Epithelial cell of esophagus (primary cell): ENCODE results near the gene ZNF600.
"Not testable (repeated sequence)": the region's sequence is repeated elsewhere in the genome, so short reads cannot be mapped to it uniquely, and the experiment has no call there.

ENCODE experiments used
- DNase-seq: peaks from one replicate; pipeline ENCODE4 v3.0.0; 2010; ENCODE audit warnings: low read depth
- H3K4me3 ChIP-seq: 2 replicates; pipeline ENCODE4 v1.5.1; 2011; ENCODE audit warnings: mild to moderate bottlenecking, low read length, control low read depth
- CTCF ChIP-seq: IDR thresholded peaks from 2 replicates; pipeline ENCODE4 v1.5.1; 2011; ENCODE audit warnings: low read depth, mild to moderate bottlenecking, low read length, control low read depth, inconsistent platforms; ENCODE audit not compliant: insufficient read depth; ENCODE audit errors: missing control alignments

The ZNF600 gene

GRCh38 chr19:52734331-52734892 lies 52.2 kb downstream of the ZNF600 start:
- peak; percentile 14 for DNase-seq
- H3K4me3 ChIP-seq, result peak overlapping the region; percentile 93
- no peak for TF ChIP-seq CTCF

DNA sequence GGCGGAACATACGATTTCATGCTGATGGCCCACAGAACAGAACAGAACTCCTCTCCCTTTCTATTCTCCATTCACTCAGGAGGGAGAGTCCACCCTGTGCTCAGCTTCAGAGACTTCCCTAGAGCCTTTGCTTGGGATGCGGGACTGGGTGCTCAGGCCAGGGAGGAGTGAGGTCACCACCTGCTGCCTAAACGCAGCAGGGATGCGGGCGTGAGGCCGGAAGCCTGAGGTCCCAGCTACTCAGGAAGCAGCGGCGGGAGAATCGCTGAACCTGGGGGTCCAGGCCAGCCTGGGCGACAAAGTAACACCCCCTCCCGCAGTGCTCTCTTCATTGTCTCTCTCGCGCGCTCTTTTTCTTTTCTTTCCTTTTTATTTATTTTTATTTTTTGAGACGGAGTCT lies 60.5 kb downstream of the ZNF600 start:
- not testable (repeated sequence) for H3K4me3 ChIP-seq, DNase-seq

DNA sequence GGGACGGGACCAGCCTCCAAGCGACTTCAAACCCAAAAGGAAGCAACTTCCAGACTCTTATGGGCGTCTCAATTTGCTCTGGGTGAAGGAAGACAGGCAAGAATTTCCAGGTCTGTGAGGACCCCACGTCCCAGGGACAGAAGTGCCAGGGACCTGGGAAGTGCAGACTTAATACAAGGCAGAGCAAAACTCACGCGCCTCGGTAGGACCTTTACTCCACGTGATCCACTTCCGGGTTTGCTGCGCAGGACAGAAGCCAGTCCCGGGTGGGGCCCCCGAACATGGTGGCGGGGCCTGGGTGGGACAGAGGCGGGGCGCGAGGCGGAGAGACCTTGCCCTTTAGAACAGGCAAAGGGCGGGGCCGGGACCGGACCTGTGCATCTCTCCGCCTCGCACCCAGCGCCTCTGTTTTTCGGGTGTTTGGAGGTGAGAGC lies 61.0 kb downstream of the ZNF600 start:
- no peak for DNase-seq
- no peak for TF ChIP-seq CTCF
- H3K4me3 ChIP-seq, result no peak overlapping the region

GRCh38 chr19:52724701-52725514 lies 61.7 kb downstream of the ZNF600 start:
- no peak for TF ChIP-seq CTCF
- no peak for DNase-seq
- no peak overlapping the region for H3K4me3 ChIP-seq

DNA sequence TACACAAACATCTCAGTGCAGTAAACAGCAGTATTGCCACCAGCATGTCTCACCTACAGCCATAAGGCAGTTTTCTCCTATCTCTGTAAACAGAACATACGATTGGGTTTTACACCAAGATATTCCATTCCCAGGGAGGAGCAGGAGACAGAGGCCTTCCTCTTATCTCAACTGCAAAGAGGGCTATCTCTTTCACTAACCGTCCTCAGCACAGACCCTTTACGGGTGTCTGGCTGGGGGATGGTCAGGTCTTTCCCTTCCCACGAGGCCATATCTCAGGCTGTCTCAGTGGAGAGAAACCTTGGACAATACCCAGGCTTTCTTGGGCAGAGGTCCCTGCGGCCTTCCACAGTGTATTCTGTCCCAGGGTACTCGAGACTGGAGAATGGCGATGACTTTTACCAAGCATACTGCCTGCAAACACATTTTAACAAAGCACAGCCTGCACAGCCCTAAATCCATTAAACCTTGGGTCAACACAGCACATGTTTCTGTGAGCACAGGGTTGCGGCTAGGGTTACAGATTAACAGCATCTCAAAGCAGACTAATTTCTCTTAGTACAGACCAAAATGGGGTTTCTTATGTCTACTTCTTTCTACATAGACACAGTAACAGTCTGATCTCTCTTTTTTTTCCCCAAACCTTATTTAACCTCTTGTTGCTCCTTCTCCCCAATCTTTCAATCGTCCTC lies 62.5 kb downstream of the ZNF600 start:
- DNase-seq, H3K4me3 ChIP-seq: not testable (repeated sequence)

DNA sequence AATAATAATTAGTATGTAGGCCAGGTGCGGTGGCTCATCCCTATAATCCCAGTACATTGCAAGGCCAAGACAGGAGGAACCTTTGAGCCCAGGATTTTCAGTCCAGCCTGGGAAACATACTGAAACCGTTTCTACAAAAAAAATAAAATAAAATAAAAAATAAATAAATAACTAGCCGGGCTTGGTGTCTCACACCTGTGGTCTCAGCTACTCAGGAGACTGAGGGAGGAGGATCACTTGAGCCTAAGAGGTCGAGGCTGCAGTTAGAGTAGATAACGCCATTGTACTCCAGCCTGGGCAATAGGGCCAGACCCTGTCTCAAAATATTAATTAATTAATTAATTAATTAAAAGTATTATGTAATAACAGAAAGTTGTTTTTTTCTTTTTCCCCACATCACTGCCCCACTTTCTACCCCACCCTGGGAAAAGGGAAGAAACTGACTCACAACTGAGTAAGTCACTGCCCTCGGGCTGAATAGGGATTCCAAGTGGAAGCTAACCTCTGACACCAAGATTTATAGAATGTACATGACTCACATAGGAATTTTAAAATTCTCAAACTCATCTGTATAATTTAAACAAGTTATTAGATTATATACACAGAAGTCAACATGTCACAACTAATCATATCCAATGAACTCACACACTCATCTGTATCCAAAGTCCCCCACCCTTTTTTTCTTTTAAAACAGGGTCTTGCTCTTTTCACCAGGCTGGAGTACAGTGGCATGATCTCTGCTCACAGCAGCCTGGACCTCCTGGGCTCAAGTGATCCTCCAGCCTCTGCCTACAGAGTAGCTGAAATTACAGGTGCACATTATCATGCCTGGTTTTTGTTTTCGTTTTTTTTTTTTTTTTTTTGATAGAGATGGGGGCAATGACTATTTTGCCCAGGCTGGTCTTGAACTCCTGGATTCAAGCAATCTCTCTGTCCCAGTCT lies 64.3 kb downstream of the ZNF600 start:
- TF ChIP-seq CTCF, result no peak
- DNase-seq, result peak; percentile 98
- H3K4me3 ChIP-seq, result no peak overlapping the region

DNA sequence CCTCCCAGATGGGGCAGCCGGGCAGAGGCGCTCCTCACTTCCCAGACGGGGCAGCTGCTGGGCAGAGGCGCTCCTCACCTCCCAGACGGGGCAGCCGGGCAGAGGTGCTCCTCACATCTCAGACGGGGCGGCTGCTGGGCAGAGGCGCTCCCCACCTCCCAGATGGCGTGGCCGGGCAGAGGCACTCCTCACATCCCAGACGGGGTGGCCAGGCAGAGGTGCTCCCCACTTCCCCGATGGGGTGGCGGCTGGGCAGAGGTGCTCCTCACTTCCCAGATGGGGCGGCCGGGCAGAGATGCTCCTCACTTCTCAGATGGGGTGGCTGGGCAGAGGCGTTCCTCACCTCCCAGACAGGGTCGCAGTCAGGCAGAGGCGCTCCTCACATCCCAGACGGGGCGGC lies 66.0 kb downstream of the ZNF600 start:
- DNase-seq, H3K4me3 ChIP-seq: not testable (repeated sequence)

- DNase-seq, result no peak
- no peak for TF ChIP-seq CTCF
- H3K4me3 ChIP-seq, result no peak overlapping the region
These were observed 70.1 kb downstream of the ZNF600 start for GRCh38 chr19:52716522-52716921.

- DNase-seq, result peak; percentile 36
- H3K4me3 ChIP-seq, result not testable (repeated sequence)
These were observed 70.7 kb downstream of the ZNF600 start for GRCh38 chr19:52715902-52716301.

DNA sequence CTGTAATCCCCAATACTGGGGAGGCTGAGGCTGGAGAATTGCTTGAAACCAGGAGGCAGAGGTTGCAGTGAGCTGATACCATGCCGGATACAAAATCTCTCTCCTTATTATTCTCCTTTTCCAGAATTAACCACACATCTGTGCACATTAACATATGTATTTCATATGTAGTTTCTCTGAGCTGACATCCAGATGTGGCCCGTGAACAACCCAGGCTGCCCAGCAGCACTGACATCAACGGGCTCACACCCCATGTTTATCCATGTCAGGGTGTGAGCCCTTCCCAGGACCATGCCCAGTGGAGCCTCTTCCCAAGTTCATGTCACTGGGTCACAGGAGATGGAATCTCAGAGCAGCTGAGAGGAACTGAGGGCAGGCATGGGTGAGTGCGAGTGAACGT lies 71.3 kb downstream of the ZNF600 start:
- not testable (repeated sequence) for H3K4me3 ChIP-seq, DNase-seq
